Hepatocyte (in vitro differentiated cells): ENCODE measurements around the gene ZG16B. TPM values are rescaled to one million over a fixed set of nuclear protein-coding genes. Genes with fewer than 3 reads are reported as not detected.

Experiments
- DNase-seq: peaks from one replicate; pipeline ENCODE4 v3.0.0-alpha.2; 2016; ENCODE audit warnings: low spot score
- H2AFZ ChIP-seq: fragments of 200-600 bp; sonication (generic); 2 replicates; pipeline ENCODE4 v1.6.0; 2016; ENCODE audit warnings: antibody characterized with exemption, mild to moderate bottlenecking
- H3K27ac ChIP-seq: fragments of 200-600 bp; sonication (generic); 2 replicates; pipeline ENCODE4 v1.5.1; 2016; ENCODE audit warnings: mild to moderate bottlenecking
- H3K27me3 ChIP-seq: fragments of 200-600 bp; sonication (generic); 2 replicates; pipeline ENCODE4 v1.6.1; 2016
- H3K36me3 ChIP-seq: fragments of 200-600 bp; sonication (generic); replicated peaks from 2 replicates; pipeline ENCODE4 v1.5.1; 2016; ENCODE audit warnings: low read depth; ENCODE audit not compliant: insufficient read depth
- H3K4me1 ChIP-seq: fragments of 200-600 bp; sonication (generic); 2 replicates; pipeline ENCODE4 v1.5.1; 2016; ENCODE audit warnings: mild to moderate bottlenecking, moderate library complexity; ENCODE audit not compliant: insufficient read depth
- H3K4me2 ChIP-seq: fragments of 200-600 bp; sonication (generic); 2 replicates; pipeline ENCODE4 v1.6.0; 2016
- H3K4me3 ChIP-seq: fragments of 200-600 bp; sonication (generic); 2 replicates; pipeline ENCODE4 v1.5.1; 2016; ENCODE audit warnings: mild to moderate bottlenecking
- H3K79me2 ChIP-seq: fragments of 200-600 bp; sonication (generic); 2 replicates; pipeline ENCODE4 v1.6.0; 2017; ENCODE audit warnings: mild to moderate bottlenecking
- H3K9me2 ChIP-seq: fragments of 200-600 bp; sonication (generic); replicated peaks from 2 replicates; pipeline ENCODE4 v1.6.0; 2017; ENCODE audit warnings: mild to moderate bottlenecking; ENCODE audit not compliant: insufficient read depth
- H3K9me3 ChIP-seq: fragments of 200-600 bp; sonication (generic); 2 replicates; pipeline ENCODE4 v1.5.1; 2016; ENCODE audit warnings: low read depth, mild to moderate bottlenecking
- H4K20me1 ChIP-seq: fragments of 200-600 bp; sonication (generic); 2 replicates; pipeline ENCODE4 v1.6.0; 2016; ENCODE audit warnings: mild to moderate bottlenecking; ENCODE audit not compliant: insufficient read depth, poor library complexity, severe bottlenecking
- CTCF ChIP-seq: fragments of 200-600 bp; sonication (generic); IDR thresholded peaks from 2 replicates; pipeline ENCODE4 v1.5.1; 2016; ENCODE audit warnings: antibody characterized with exemption, mild to moderate bottlenecking; ENCODE audit not compliant: poor library complexity
- EZH2 ChIP-seq: fragments of 200-600 bp; sonication (generic); IDR thresholded peaks from 2 replicates; pipeline ENCODE4 v1.6.1; 2016; ENCODE audit warnings: antibody characterized with exemption, mild to moderate bottlenecking, borderline replicate concordance
- EZH2phosphoT487 ChIP-seq: fragments of 200-600 bp; sonication (generic); IDR thresholded peaks from one replicate; pipeline ENCODE4 v1.6.1; 2018; ENCODE audit warnings: antibody characterized with exemption, mild to moderate bottlenecking, low read depth, moderate library complexity; ENCODE audit not compliant: unreplicated experiment, severe bottlenecking
- WGBS: methylation state at CpG from one replicate; pipeline ENCODE4 v1.1.6; 2016; ENCODE audit warnings: low lambda C conversion rate; ENCODE audit errors: missing lambda C conversion rate; 5-methylcytosine and 5-hydroxymethylcytosine counted together
- polyA plus RNA-seq: library from polyadenylated mRNA; unstranded; fragments of >200 nt; fragmentation: Nextera tagmentation; extraction: Ambion mirVana; gene quantifications from 2 replicates; pipeline ENCODE4 v1.2.1, GENCODE V29; 2016
- total RNA-seq: library from RNA; depleted of rRNA; stranded (reverse); fragments of >200 nt; gene quantifications from 2 replicates; pipeline ENCODE4 v1.2.3, GENCODE V29; 2014

ZG16B gene
- total and polyA plus RNA-seq, 2 experiments from 2014 or later: 4.3 to 4.9 TPM

GRCh38 chr16:2854700-2855309, 24.7 kb downstream of the ZG16B start:
- Histone ChIP-seq H3K79me2 (peaks cover 6% of the 10 kb centered on the region), H3K9me3 (no peaks in the 10 kb centered on the region), H4K20me1 (no peaks in the 10 kb centered on the region), H3K36me3 (no peaks in the 10 kb centered on the region), H3K27ac (no peak overlapping the region), H3K9me2 (no peaks in the 10 kb centered on the region), H3K4me3 (no peak overlapping the region), H3K4me1 (no peaks in the 10 kb centered on the region), H3K4me2 (no peak overlapping the region), H3K27me3 (no peaks in the 10 kb centered on the region), H2AFZ (no peak overlapping the region)
- no peak for DNase-seq
- TF ChIP-seq EZH2 (no peak), CTCF (peak; percentile 43), EZH2phosphoT487 (no peak)
- 77% methylated on average over 5 of the region's 5 CpGs for WGBS

- 91% methylated on average over 6 of the region's 6 CpGs for WGBS
- no peak overlapping the region for H3K4me3 ChIP-seq
- H3K9me2 ChIP-seq: no peaks in the 10 kb centered on the region
- H3K4me2 ChIP-seq: peak overlapping the region; percentile 80
- DNase-seq: no peak
- no peaks in the 10 kb centered on the region for H4K20me1 ChIP-seq
- H3K27ac ChIP-seq: no peak overlapping the region
- no peaks in the 10 kb centered on the region for H3K36me3 ChIP-seq
- H3K27me3 ChIP-seq: no peaks in the 10 kb centered on the region
- H3K9me3 ChIP-seq: no peaks in the 10 kb centered on the region
- no peak for TF ChIP-seq CTCF
- no peak for TF ChIP-seq EZH2
- TF ChIP-seq EZH2phosphoT487: no peak
- H3K4me1 ChIP-seq: no peaks in the 10 kb centered on the region
- H2AFZ ChIP-seq: no peak overlapping the region
- peaks cover 6% of the 10 kb centered on the region for H3K79me2 ChIP-seq
These were observed 25.4 kb downstream of the ZG16B start for GRCh38 chr16:2855536-2855935.

- H3K27ac ChIP-seq: peak overlapping the region; percentile 97
- H3K9me3 ChIP-seq: no peaks in the 10 kb centered on the region
- H3K9me2 ChIP-seq: no peaks in the 10 kb centered on the region
- no peaks in the 10 kb centered on the region for H3K27me3 ChIP-seq
- WGBS: 91% methylated on average over 12 of the region's 14 CpGs
- no peak overlapping the region for H2AFZ ChIP-seq
- peak; percentile 71 for DNase-seq
- H3K36me3 ChIP-seq: no peaks in the 10 kb centered on the region
- H3K4me2 ChIP-seq: peak overlapping the region; percentile 80
- no peaks in the 10 kb centered on the region for H3K4me1 ChIP-seq
- peaks cover 6% of the 10 kb centered on the region for H3K79me2 ChIP-seq
- no peaks in the 10 kb centered on the region for H4K20me1 ChIP-seq
- TF ChIP-seq EZH2phosphoT487 (no peak), CTCF (no peak), EZH2 (no peak)
- no peak overlapping the region for H3K4me3 ChIP-seq
These were observed 26.1 kb downstream of the ZG16B start for GRCh38 chr16:2856061-2856670.
